A673 (cell line): Measurements from ENCODE around the gene MON2.
"Not testable (repeated sequence)": the region's sequence is repeated elsewhere in the genome, so short reads cannot be mapped to it uniquely, and the experiment has no call there.

Source experiments
- CTCF ChIP-seq: fragments of 300-800, 200-600 bp; sonication (generic); conservative IDR thresholded peaks from 2 replicates; pipeline ENCODE4 v1.5.1; 2017; ENCODE audit warnings: low read depth, mild to moderate bottlenecking, antibody characterized with exemption, low read length, moderate library complexity, mixed read lengths
- EZH2 ChIP-seq: fragments of 200-600 bp; sonication (generic); IDR thresholded peaks from 2 replicates; pipeline ENCODE4 v1.6.1; 2017; ENCODE audit warnings: borderline replicate concordance, low read depth, mild to moderate bottlenecking, mixed read lengths, antibody characterized with exemption, low read length; ENCODE audit not compliant: poor library complexity, severe bottlenecking

- TF ChIP-seq EZH2, CTCF: not testable (repeated sequence)
Observed at GRCh38 chr12:62514080-62514479, 47.5 kb downstream of the MON2 start.
